Duodenal mucosa (tissue), 2 donors: Measurements from ENCODE around the gene LASP1.

ENCODE experiments used
- H3K27ac ChIP-seq: one replicate; pipeline ENCODE4 v1.7.0; 2013; ENCODE audit warnings: low read depth, low read length
- H3K27me3 ChIP-seq, 2 donors: one replicate each; pipeline ENCODE4 v1.7.0; 2013; ENCODE audit warnings: low read length in 2 of 2, control low read depth in 1 of 2; ENCODE audit not compliant: insufficient read depth in 2 of 2, control insufficient read depth in 1 of 2
- H3K36me3 ChIP-seq, 2 donors: one replicate each; pipeline ENCODE4 v1.7.0; 2013; ENCODE audit warnings: low read length in 2 of 2, control low read depth in 1 of 2; ENCODE audit not compliant: insufficient read depth in 2 of 2, control insufficient read depth in 1 of 2
- H3K4me1 ChIP-seq, 2 donors: one replicate each; pipeline ENCODE4 v1.7.0; 2013; ENCODE audit warnings: low read length in 2 of 2, control low read depth in 1 of 2; ENCODE audit not compliant: insufficient read depth in 2 of 2, control insufficient read depth in 1 of 2
- H3K4me3 ChIP-seq, 2 donors: one replicate each; pipeline ENCODE4 v1.7.0; 2013; ENCODE audit warnings: low read length in 2 of 2, low read depth in 1 of 2
- H3K9ac ChIP-seq, 2 donors: one replicate each; pipeline ENCODE4 v1.7.0; 2013; ENCODE audit warnings: low read length in 2 of 2, low read depth in 1 of 2
- H3K9me3 ChIP-seq, 2 donors: one replicate each; pipeline ENCODE4 v1.7.0; 2013; ENCODE audit warnings: low read length in 2 of 2, control low read depth in 1 of 2; ENCODE audit not compliant: control insufficient read depth in 1 of 2

LASP1 gene

GRCh38 chr17:38889745-38890409 is 20.0 kb downstream of the LASP1 start:
- H3K9ac ChIP-seq = no peak overlapping the region
- no peaks in the 10 kb centered on the region for H3K9me3 ChIP-seq
- no peak overlapping the region for H3K27ac ChIP-seq
- H3K4me3 ChIP-seq = no peak overlapping the region
- H3K4me1 ChIP-seq = peaks cover 64 to 85% of the 10 kb centered on the region in 2 donors
- H3K36me3 ChIP-seq = peaks cover 44 to 71% of the 10 kb centered on the region in 2 donors
- no peaks in the 10 kb centered on the region for H3K27me3 ChIP-seq

- no peak overlapping the region for H3K4me3 ChIP-seq
- no peak overlapping the region for H3K9ac ChIP-seq
- no peak overlapping the region for H3K27ac ChIP-seq
- no peaks in the 10 kb centered on the region for H3K9me3 ChIP-seq
- peaks cover 59 to 80% of the 10 kb centered on the region in 2 donors for H3K4me1 ChIP-seq
- peaks cover 44 to 68% of the 10 kb centered on the region in 2 donors for H3K36me3 ChIP-seq
- H3K27me3 ChIP-seq = no peaks in the 10 kb centered on the region
Observed at GRCh38 chr17:38890410-38890746, 20.5 kb downstream of the LASP1 start.

GRCh38 chr17:38891441-38891840 is 21.6 kb downstream of the LASP1 start:
- H3K9ac ChIP-seq = no peak overlapping the region
- no peaks in the 10 kb centered on the region for H3K9me3 ChIP-seq
- H3K27me3 ChIP-seq = no peaks in the 10 kb centered on the region
- peaks cover 52 to 73% of the 10 kb centered on the region in 2 donors for H3K36me3 ChIP-seq
- peaks cover 56 to 78% of the 10 kb centered on the region in 2 donors for H3K4me1 ChIP-seq
- H3K27ac ChIP-seq = no peak overlapping the region
- no peak overlapping the region for H3K4me3 ChIP-seq

GRCh38 chr17:38892083-38892482 is 22.2 kb downstream of the LASP1 start:
- Histone ChIP-seq H3K36me3 (peaks cover 55 to 79% of the 10 kb centered on the region in 2 donors), H3K4me1 (peaks cover 56 to 78% of the 10 kb centered on the region in 2 donors), H3K4me3 (no peak overlapping the region), H3K27me3 (no peaks in the 10 kb centered on the region), H3K27ac (no peak overlapping the region), H3K9me3 (no peaks in the 10 kb centered on the region), H3K9ac (no peak overlapping the region)

- peaks cover 56 to 78% of the 10 kb centered on the region in 2 donors for H3K4me1 ChIP-seq
- no peaks in the 10 kb centered on the region for H3K9me3 ChIP-seq
- H3K27me3 ChIP-seq = no peaks in the 10 kb centered on the region
- peaks cover 55 to 73% of the 10 kb centered on the region in 2 donors for H3K36me3 ChIP-seq
- H3K9ac ChIP-seq = no peak overlapping the region
- no peak overlapping the region for H3K4me3 ChIP-seq
- no peak overlapping the region for H3K27ac ChIP-seq
Observed at GRCh38 chr17:38892620-38893019, 22.8 kb downstream of the LASP1 start.

GRCh38 chr17:38893113-38893512 is 23.3 kb downstream of the LASP1 start:
- Histone ChIP-seq H3K9ac (no peak overlapping the region), H3K27me3 (no peaks in the 10 kb centered on the region), H3K36me3 (peaks cover 54 to 68% of the 10 kb centered on the region in 2 donors), H3K4me3 (no peak overlapping the region), H3K4me1 (peaks cover 57 to 80% of the 10 kb centered on the region in 2 donors), H3K27ac (no peak overlapping the region), H3K9me3 (no peaks in the 10 kb centered on the region)

GRCh38 chr17:38893607-38894006 is 23.7 kb downstream of the LASP1 start:
- Histone ChIP-seq H3K4me1 (peaks cover 61 to 84% of the 10 kb centered on the region in 2 donors), H3K9me3 (no peaks in the 10 kb centered on the region), H3K4me3 (no peak overlapping the region), H3K27me3 (no peaks in the 10 kb centered on the region), H3K9ac (no peak overlapping the region), H3K36me3 (peaks cover 54 to 68% of the 10 kb centered on the region in 2 donors), H3K27ac (no peak overlapping the region)

GRCh38 chr17:38894276-38894675 is 24.4 kb downstream of the LASP1 start:
- Histone ChIP-seq H3K27ac (no peak overlapping the region), H3K9me3 (no peaks in the 10 kb centered on the region), H3K9ac (no peak overlapping the region), H3K4me1 (peaks cover 65 to 84% of the 10 kb centered on the region in 2 donors), H3K36me3 (peaks cover 59 to 68% of the 10 kb centered on the region in 2 donors), H3K4me3 (no peak overlapping the region), H3K27me3 (no peaks in the 10 kb centered on the region)

- no peaks in the 10 kb centered on the region for H3K27me3 ChIP-seq
- no peak overlapping the region for H3K9ac ChIP-seq
- H3K4me1 ChIP-seq = peaks cover 67 to 78% of the 10 kb centered on the region in 2 donors
- no peaks in the 10 kb centered on the region for H3K9me3 ChIP-seq
- H3K27ac ChIP-seq = peak overlapping the region; percentile 5
- H3K4me3 ChIP-seq = no peak overlapping the region
- H3K36me3 ChIP-seq = peaks cover 45 to 65% of the 10 kb centered on the region in 2 donors
Observed at GRCh38 chr17:38896346-38896954, 26.6 kb downstream of the LASP1 start.

GRCh38 chr17:38897176-38897575 is 27.3 kb downstream of the LASP1 start:
- H3K27ac ChIP-seq = peak overlapping the region; percentile 36

More at GRCh38 chr17:38897176-38897575, 27.3 kb downstream of the LASP1 start:
- Histone ChIP-seq H3K9ac (peak overlapping the region; percentile 7 to 37), H3K4me1 (peaks cover 67 to 71% of the 10 kb centered on the region in 2 donors), H3K27me3 (no peaks in the 10 kb centered on the region), H3K36me3 (peaks cover 39 to 57% of the 10 kb centered on the region in 2 donors), H3K9me3 (no peaks in the 10 kb centered on the region), H3K4me3 (peak overlapping the region in 1 of 2 donors; percentile 55)
